Endodermal cell (in vitro differentiated cells): ENCODE results near the gene BAD. TPM values are rescaled to one million over a fixed set of nuclear protein-coding genes. Genes with fewer than 3 reads are reported as not detected.

Experiments used
- DNase-seq: peaks from one replicate; pipeline ENCODE4 v3.0.0-alpha.2; 2017
- H3K27ac ChIP-seq: 2 replicates; pipeline ENCODE4 v1.5.1; 2013; ENCODE audit warnings: mild to moderate bottlenecking, low read depth, low read length, moderate library complexity
- H3K27me3 ChIP-seq: 2 replicates; pipeline ENCODE4 v1.6.1; 2013; ENCODE audit warnings: mild to moderate bottlenecking, low read length, moderate library complexity; ENCODE audit not compliant: insufficient read depth, control insufficient read depth, poor library complexity, severe bottlenecking
- H3K36me3 ChIP-seq: 2 replicates; pipeline ENCODE4 v1.7.0; 2013; ENCODE audit warnings: mild to moderate bottlenecking, low read length, moderate library complexity; ENCODE audit not compliant: control insufficient read depth, insufficient read depth
- H3K4me1 ChIP-seq: one replicate; pipeline ENCODE4 v1.7.0; 2013; ENCODE audit warnings: low read length; ENCODE audit not compliant: control insufficient read depth, insufficient read depth
- H3K4me3 ChIP-seq: 2 replicates; pipeline ENCODE4 v1.5.1; 2013; ENCODE audit warnings: mild to moderate bottlenecking, low read length, moderate library complexity
- H3K9ac ChIP-seq: 2 replicates; pipeline ENCODE4 v1.6.1; 2013; ENCODE audit warnings: mild to moderate bottlenecking, low read length, moderate library complexity; ENCODE audit not compliant: poor library complexity, severe bottlenecking; ENCODE audit errors: extremely low read depth
- H3K9me3 ChIP-seq: 2 replicates; pipeline ENCODE4 v1.6.1; 2013; ENCODE audit warnings: mild to moderate bottlenecking, low read length, moderate library complexity; ENCODE audit not compliant: control insufficient read depth
- H3K27ac Mint-ChIP-seq: 2 replicates; pipeline ENCODE4 v1.8.0; 2020; ENCODE audit warnings: mixed read lengths
- H3K27me3 Mint-ChIP-seq: 2 replicates; pipeline ENCODE4 v1.8.0; 2021; ENCODE audit warnings: mild to moderate bottlenecking, mixed read lengths; ENCODE audit not compliant: insufficient read depth
- H3K36me3 Mint-ChIP-seq: 2 replicates; pipeline ENCODE4 v1.8.0; 2020; ENCODE audit warnings: low read depth, mixed read lengths
- H3K4me1 Mint-ChIP-seq: 2 replicates; pipeline ENCODE4 v1.8.0; 2020; ENCODE audit warnings: mixed read lengths
- H3K4me3 Mint-ChIP-seq: 2 replicates; pipeline ENCODE4 v1.8.0; 2020; ENCODE audit warnings: mild to moderate bottlenecking, moderate library complexity, mixed read lengths
- H3K9me3 Mint-ChIP-seq: 2 replicates; pipeline ENCODE4 v1.8.0; 2020; ENCODE audit warnings: mild to moderate bottlenecking, mixed read lengths
- WGBS, 2 experiments: methylation state at CpG; one replicate each; pipeline versions ENCODE4 v1.1.5 to v1.1.7; 2013; ENCODE audit warnings: missing lambda C conversion rate in 2 of 2, mixed read lengths in 1 of 2; ENCODE audit not compliant: insufficient coverage in 1 of 2, insufficient read length in 1 of 2; 5-methylcytosine and 5-hydroxymethylcytosine counted together
- total RNA-seq, 2 donors: library from RNA; stranded (reverse); fragmentation: NEBNext Ultra II Directional in 1 of 2; extraction: Animal tissue kit (Norgen Biotek cat#: 25700) in 1 of 2; gene quantifications; 2 replicates in 1 of 2; 3 replicates in 1 of 2; pipeline ENCODE4 v1.2.1, GENCODE V29; 2021
- TF ChIP-seq, protein P1 (sequence below): fragments of 200-600 bp; sonication (generic); conservative IDR thresholded peaks from 2 replicates; pipeline ENCODE4 v1.5.0; 2021; ENCODE audit warnings: antibody characterized with exemption, mild to moderate bottlenecking

The BAD gene
- total RNA-seq, 2 donors from 2014 or later, result 42.3 to 48.2 TPM

DNA sequence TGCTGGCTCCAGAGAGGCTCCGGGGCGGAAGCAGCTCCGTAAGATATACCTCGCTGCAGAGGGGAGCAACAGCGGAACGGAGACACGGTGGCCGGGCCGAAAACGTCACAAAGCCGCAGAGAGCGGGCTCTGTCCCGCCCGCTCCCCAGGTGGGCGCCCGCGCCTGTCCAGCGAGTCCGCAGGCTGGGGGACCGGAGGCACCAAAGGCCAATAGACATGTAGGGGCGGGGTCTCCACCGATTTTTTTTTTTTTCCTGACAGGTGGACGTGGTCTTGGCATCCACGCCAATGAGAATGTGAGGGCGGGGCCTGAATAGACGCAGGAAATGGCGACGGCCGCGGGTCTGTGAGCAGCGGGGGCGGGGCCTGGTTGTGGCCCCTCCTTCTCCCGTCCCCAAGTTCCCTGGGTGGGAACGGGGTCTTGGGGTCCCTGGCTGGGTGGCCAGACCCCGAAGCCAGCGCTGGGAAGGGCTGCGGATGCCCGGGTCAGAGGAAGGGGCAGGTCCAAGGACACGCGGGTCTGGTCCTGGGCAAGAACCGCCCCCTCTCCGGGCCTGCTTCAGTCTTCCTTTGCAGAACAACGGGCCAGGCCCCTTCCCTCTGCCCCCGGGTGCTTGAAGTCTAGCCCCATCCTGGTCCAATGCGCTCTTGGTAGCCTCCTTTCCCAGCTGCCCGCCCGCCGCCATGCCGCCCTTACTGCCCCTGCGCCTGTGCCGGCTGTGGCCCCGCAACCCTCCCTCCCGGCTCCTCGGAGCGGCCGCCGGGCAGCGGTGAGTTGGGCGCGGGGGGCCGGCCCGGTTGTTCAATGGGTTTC lies 54.1 kb downstream of the BAD start, which contains the start of gene DNAJC4:
TSS of gene DNAJC4 (plus strand) at position 378 of the 814 bp plus-strand sequence. CDS start at position 685, 307 bp downstream.
- H3K27me3 Mint-ChIP-seq, result peaks cover 6% of the 10 kb centered on the region
- H3K9ac ChIP-seq, result peak within 1 kb of the TSS; percentile 49
- H3K36me3 Mint-ChIP-seq, result no peaks in the 10 kb centered on the region
- H3K4me1 Mint-ChIP-seq, result peaks cover 13% of the 10 kb centered on the region
- peak within 1 kb of the TSS; percentile 74 for H3K27ac ChIP-seq
- WGBS, 2 experiments, result 0 to 1% methylated on average over 39 to 62 of the region's 62 CpGs
- no peaks in the 10 kb centered on the region for H3K36me3 ChIP-seq
- H3K27ac Mint-ChIP-seq, result peak within 1 kb of the TSS; percentile 81
- H3K4me3 Mint-ChIP-seq, result peak within 1 kb of the TSS; percentile 72
- H3K4me1 ChIP-seq, result peaks cover 4% of the 10 kb centered on the region
- peak; percentile 98 for DNase-seq
- H3K9me3 Mint-ChIP-seq, result no peaks in the 10 kb centered on the region
- H3K4me3 ChIP-seq, result peak within 1 kb of the TSS; percentile 85
- H3K27me3 ChIP-seq, result no peaks in the 10 kb centered on the region
- TF ChIP-seq, protein P1, sequence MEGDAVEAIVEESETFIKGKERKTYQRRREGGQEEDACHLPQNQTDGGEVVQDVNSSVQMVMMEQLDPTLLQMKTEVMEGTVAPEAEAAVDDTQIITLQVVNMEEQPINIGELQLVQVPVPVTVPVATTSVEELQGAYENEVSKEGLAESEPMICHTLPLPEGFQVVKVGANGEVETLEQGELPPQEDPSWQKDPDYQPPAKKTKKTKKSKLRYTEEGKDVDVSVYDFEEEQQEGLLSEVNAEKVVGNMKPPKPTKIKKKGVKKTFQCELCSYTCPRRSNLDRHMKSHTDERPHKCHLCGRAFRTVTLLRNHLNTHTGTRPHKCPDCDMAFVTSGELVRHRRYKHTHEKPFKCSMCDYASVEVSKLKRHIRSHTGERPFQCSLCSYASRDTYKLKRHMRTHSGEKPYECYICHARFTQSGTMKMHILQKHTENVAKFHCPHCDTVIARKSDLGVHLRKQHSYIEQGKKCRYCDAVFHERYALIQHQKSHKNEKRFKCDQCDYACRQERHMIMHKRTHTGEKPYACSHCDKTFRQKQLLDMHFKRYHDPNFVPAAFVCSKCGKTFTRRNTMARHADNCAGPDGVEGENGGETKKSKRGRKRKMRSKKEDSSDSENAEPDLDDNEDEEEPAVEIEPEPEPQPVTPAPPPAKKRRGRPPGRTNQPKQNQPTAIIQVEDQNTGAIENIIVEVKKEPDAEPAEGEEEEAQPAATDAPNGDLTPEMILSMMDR, result no peak
- no peaks in the 10 kb centered on the region for H3K9me3 ChIP-seq

DNA sequence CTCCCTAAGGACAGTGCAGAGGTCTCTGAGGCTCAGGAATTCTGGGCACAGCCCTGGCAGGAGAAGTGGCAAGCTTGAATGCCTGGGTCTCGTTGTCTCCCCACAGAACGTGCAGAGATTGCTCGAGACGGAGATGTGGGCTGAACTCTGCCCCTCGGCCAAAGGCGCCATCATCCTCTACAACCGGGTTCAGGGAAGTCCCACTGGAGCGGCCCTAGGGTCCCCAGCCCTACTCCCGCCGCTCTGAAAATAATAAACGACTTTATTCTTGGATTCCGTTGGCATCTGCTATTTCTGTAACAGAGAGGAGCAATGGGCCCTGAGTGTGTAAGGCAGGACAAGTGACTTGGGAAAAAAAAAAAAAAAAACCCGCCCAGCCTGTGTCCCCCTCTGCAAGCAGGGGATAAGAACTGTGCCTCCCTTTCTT lies 54.7 kb downstream of the BAD start:
- Histone ChIP-seq H3K27me3 (no peaks in the 10 kb centered on the region), H3K9ac (peak overlapping the region; percentile 30), H3K36me3 (no peaks in the 10 kb centered on the region), H3K9me3 (no peaks in the 10 kb centered on the region), H3K4me1 (peaks cover 4% of the 10 kb centered on the region), H3K4me3 (peak overlapping the region; percentile 85), H3K27ac (peak overlapping the region; percentile 74)
- peak overlapping the region; percentile 72 for H3K4me3 Mint-ChIP-seq
- no peak for DNase-seq
- H3K36me3 Mint-ChIP-seq, result no peaks in the 10 kb centered on the region
- H3K4me1 Mint-ChIP-seq, result peaks cover 13% of the 10 kb centered on the region
- no peaks in the 10 kb centered on the region for H3K9me3 Mint-ChIP-seq
- TF ChIP-seq, protein P1, result no peak
- 61 to 77% methylated on average over 12 to 13 of the region's 13 CpGs for WGBS, 2 experiments
- peaks cover 6% of the 10 kb centered on the region for H3K27me3 Mint-ChIP-seq
- peak overlapping the region; percentile 77 for H3K27ac Mint-ChIP-seq

GRCh38 chr11:64229090-64229743 lies 55.2 kb downstream of the BAD start:
- Mint-ChIP-seq H3K36me3 (no peaks in the 10 kb centered on the region), H3K9me3 (no peaks in the 10 kb centered on the region), H3K4me3 (peak overlapping the region; percentile 72), H3K4me1 (peaks cover 13% of the 10 kb centered on the region), H3K27me3 (peaks cover 6% of the 10 kb centered on the region), H3K27ac (peak overlapping the region; percentile 64)
- Histone ChIP-seq H3K9ac (no peak overlapping the region), H3K9me3 (no peaks in the 10 kb centered on the region), H3K4me1 (peaks cover 4% of the 10 kb centered on the region), H3K4me3 (no peak overlapping the region), H3K27me3 (no peaks in the 10 kb centered on the region), H3K36me3 (no peaks in the 10 kb centered on the region), H3K27ac (peak overlapping the region; percentile 74)
- WGBS, 2 experiments, result 89 to 94% methylated on average over 5 to 12 of the region's 12 CpGs
- no peak for DNase-seq
- TF ChIP-seq, protein P1, result no peak
